HG03565 (cell line): ENCODE measurements around the gene FTSJ3.
"Not testable (repeated sequence)": the region's sequence is repeated elsewhere in the genome, so short reads cannot be mapped to it uniquely, and the experiment has no call there.

Source experiments
- ATAC-seq: cut with Tn5 transposase; IDR thresholded peaks from one replicate; pipeline ENCODE4 v1.9.1; 2021; ENCODE audit warnings: mild to moderate bottlenecking, moderate library complexity; ENCODE audit not compliant: unreplicated experiment

The FTSJ3 gene, protein sequence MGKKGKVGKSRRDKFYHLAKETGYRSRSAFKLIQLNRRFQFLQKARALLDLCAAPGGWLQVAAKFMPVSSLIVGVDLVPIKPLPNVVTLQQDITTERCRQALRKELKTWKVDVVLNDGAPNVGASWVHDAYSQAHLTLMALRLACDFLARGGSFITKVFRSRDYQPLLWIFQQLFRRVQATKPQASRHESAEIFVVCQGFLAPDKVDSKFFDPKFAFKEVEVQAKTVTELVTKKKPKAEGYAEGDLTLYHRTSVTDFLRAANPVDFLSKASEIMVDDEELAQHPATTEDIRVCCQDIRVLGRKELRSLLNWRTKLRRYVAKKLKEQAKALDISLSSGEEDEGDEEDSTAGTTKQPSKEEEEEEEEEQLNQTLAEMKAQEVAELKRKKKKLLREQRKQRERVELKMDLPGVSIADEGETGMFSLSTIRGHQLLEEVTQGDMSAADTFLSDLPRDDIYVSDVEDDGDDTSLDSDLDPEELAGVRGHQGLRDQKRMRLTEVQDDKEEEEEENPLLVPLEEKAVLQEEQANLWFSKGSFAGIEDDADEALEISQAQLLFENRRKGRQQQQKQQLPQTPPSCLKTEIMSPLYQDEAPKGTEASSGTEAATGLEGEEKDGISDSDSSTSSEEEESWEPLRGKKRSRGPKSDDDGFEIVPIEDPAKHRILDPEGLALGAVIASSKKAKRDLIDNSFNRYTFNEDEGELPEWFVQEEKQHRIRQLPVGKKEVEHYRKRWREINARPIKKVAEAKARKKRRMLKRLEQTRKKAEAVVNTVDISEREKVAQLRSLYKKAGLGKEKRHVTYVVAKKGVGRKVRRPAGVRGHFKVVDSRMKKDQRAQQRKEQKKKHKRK

DNA sequence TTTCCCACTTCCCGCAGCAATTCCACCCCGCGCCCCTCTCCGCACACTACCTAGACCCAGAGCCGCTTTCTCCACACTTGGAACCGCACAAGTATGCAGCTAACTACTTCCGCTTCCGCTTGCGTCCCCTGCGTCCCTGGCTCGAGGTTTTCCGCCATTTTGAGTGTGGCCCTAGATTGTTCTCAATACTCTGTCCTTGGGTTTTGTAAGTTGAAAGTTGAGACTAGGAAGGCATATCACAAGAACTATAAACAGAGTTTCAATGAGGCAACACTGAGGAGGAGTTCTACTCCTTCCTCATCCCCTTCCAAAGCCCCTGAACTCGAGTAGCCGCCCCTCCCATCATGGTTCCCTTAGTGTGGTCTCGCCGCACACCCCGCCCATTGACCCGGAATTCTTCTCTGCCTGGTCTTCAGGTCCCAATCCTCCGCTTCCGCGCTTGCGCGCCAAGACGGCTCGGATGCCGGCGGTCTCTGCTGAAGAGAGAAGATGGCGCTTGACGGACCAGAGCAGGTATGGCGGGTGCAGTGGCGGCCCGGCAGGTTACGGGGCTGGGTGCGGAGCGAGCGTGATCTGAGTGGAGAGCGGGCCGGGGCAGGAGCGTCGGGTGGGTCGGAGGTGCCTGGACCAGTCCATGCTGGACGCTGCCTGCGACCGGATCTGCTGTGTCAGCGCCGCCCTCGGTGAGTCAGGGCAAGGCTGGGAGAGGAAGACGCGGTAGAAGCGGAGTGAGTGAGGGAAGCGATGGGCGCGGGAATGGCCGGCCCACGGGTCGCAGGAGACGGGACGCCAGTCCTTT lies at the start of gene FTSJ3, which contains the start of gene PSMC5:
FTSJ3 (minus strand) TSS at position 662 of the 799 bp plus-strand sequence. CDS start 761 bp downstream, outside the sequence.
PSMC5 (plus strand) TSS at position 430 of the 799 bp plus-strand sequence; CDS start at position 490, 60 bp downstream.
- peak; percentile 67 for ATAC-seq

DNA sequence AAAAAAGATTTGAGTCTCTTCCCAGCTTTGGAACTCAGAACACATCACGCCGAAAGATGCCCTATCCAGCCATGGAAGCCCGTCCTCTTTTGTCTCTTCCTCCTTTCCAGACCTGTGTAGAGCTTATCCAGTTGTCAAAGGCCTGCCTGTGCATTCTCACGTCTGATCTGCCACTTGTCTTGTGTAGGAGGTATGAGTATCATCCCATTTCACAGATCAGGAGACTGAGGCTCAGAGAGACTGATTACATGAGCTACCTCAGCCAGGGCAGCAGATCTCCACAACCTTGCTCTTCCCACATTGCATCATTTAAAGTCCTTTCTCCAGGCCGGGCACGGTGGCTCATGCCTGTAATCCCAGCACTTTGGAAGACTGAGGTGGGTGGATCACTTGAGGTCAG lies 47.2 kb upstream of the FTSJ3 start:
- not testable (repeated sequence) for ATAC-seq

DNA sequence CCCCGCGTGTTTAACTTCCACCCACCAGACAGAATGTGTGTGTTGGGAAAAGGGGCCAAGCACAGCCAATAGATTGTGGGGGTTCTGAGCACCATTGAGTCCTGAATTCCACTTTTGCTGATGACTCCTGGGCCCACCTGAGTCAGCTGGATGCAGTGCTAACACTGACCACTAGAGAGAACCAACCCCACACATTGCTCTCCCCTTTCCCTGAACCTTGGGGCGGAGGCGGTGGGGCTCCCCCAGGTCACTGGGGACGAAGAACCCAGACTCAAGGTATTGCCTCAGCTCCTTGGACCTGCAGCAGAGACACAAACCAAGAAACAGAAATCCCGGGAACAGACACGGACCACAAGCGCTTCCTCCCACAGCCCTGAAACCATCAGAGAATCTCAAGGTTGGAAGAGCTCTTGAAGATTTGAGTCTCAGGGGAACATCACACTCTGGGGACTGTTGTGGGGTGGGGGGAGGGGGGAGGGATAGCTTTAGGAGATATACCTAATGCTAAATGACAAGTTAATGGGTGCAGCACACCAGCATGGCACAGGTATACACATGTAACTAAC lies 46.7 kb upstream of the FTSJ3 start:
- not testable (repeated sequence) for ATAC-seq

DNA sequence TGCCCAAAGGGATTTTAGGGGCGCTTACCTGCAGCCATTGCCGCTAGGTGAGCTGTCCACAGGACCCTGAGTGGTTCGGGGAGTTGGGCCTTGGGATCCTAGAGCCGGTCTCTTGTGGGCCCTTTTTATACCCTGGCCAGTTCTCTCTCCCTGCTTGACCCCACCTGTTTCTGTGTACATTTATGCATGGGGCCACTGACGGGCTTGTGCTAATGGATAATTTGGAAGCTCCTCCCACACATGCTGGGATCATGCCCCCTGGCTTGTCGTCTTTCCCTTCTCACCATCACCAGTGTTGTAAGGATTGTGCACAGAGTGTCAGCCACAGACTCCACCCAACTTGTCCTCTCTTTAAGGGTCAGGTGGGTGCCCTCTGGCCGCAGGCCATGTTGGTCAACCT lies 46.1 kb upstream of the FTSJ3 start, which contains the start of gene CSH2:
CSH2 (minus strand) TSS at position 101 of the 400 bp plus-strand sequence; CDS start at position 38, 63 bp downstream.
- ATAC-seq: not testable (repeated sequence)

DNA sequence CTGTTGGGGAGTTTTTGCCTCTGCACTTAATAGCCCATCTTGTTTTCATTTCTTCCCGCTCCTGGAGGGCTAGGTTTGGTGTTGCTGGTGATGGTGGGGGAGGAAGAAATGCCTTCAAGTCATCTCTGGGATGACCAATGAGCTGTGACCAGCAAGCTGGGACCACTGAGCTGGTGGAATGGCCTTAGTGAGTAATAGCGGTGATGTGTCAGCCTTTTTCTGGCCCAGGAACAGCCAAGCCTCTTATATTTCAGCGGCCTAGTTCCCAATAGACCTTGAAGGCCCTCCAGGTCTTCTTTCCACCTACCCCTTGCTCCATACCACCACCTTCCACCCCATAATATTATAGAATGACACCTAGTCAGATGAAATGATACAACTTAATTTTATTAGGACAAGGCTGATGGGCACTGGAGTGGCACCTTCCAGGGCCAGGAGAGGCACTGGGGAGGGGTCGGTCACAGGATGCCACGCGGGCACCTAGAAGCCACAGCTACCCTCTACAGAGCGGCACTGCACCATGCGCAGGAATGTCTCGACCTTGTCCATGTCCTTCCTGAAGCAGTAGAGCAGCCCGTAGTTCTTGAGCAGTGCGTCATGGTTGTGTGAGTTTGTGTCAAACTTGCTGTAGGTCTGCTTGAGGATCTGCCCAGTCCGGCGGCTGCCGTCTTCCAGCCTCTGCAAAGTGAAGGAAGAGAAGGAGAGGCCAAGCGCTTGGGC lies 44.3 kb upstream of the FTSJ3 start:
- ATAC-seq: not testable (repeated sequence)

DNA sequence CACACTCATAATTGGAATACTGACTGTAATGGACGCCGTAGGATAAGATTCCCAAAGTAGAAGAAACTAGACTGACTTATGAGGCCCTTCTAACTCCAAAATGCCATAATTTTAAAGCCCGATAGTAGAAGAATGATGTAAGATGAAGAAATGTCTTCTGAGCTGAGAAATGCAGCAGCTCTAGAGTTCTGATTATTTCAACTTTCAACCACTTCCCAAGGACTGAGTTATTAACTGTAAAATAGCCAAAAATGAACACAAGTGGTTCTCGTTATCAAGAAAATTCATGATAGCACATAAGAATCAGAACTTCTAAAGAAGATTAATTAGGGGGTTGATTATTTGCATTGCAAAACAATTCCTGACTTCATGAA lies 42.8 kb upstream of the FTSJ3 start:
- ATAC-seq: not testable (repeated sequence)

DNA sequence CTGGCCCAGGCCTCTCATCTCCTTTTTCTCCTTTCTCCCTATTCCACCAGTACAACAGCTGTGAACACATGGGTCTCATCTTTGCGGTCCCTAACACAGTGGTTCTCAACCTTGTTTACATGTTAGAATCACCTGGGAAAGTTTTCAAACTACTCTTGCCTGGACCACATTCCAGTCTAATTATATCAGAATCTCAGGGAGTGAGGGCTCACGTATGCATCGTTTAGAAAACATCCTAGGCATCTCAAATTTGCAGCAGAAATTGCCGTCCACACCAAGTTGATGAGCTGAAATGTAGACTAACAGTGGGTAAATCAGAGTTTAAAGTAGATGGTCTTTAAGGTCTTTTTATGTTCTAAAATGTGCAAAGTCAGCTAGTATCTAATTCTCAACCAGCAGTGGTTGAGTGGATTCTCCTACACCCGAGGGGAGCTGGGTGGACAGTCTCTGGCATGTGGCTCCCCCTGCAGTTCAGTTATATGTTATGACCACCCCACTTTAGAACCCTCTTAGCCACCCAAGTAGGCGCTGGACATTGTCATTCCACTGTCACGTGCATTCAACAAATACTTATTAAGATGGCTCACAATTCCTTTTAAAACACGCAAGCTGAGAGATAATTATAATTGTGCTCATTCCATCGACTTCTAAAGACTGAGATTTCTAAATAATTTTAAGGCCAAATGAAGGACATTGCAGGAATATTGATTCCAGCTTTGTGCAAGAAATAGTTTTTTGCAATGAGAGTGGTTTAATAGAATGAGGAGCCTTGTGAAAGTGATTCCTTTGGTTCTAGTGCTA lies 42.2 kb upstream of the FTSJ3 start:
- not testable (repeated sequence) for ATAC-seq

DNA sequence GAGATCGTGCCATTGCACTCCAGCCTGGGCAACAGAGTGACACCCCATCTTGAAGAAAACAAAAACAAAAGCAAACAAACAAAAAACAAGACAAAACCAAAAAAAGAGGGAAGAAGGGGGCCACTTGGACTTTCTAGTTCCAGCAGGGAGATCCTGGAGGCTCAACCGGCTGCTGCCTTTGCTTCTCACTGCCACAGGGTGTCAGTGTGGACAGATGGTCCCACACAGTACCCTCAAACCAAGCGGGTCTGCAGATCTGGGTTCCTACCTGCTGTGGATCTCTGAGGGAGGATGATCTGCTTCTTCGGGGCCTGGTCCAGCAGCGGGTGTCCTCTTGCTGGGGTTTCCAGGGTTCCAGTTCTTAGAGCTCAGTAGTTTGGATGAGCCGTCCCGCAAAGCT lies 39.2 kb upstream of the FTSJ3 start:
- not testable (repeated sequence) for ATAC-seq

DNA sequence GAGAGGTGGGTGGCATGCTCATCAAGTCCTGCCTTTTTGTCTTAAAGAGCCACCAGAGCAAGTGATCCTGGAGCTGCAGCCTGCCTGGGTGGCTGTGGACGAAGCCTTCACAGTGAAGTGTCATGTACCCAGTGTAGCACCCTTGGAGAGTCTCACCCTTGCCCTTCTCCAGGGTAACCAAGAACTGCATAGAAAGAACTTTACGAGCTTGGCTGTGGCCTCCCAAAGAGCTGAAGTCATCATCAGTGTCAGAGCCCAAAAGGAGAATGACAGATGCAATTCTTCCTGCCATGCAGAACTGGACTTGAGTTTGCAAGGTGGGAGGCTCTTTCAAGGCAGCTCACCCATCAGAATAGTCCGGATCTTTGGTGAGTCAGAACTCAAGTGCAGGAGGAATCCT lies 31.8 kb upstream of the FTSJ3 start:
- no peak for ATAC-seq

DNA sequence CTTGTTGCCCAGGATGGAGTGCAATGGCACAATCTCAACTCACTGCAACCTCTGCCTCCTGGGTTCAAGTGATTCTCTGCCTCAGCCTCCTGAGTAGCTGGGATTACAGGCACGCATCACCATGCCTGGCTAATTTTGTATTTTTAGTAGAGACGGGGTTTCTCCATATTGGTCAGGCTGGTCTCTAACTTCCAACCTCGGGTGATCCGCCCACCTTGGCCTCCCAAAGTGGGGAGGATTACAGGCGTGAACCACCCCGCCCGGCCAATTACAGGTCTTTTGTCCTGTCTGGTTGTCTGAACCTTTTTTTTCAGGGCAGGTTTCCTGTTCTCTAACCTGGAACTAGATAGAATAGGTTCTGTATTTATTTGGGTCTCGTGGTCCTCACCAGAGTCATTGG lies 29.0 kb upstream of the FTSJ3 start:
- ATAC-seq: not testable (repeated sequence)

DNA sequence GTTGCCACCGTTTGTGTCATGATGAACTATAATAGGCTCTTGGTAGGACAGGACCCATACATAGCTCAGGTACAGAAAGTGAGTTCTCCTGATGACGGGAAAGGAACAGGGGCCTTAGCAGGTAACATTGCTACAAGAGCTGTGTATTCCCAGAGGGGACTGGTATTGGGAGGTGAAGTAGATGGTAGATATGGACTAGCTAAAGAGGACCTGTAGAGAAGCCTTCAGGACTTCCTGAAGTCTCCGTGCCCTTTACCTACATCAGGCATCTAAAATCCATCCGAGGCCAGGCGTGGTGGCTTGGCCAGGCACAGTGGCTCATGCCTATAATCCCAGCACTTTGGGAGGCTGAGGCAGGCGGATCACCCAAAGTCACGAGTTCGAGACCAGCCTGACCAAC lies 27.7 kb upstream of the FTSJ3 start:
- ATAC-seq: no peak

DNA sequence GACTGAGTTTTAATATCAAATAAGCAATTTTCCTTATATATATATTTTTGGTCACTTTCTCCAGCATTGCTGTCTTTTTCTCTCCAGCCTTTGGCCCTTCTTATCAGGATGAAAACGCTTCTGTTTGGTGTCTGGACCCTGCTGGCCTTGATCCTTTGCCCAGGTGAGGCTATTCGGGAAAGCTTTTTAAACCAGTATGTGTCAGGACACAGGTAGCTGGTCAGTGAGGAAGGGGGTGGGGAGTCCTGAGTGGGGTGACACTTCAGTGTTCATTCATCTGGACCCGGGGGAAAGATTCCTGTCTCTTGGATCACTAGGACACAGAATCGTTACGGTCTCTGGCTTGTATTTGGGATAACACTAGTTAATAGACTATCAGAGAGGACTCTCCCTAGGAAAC lies 27.2 kb upstream of the FTSJ3 start:
- no peak for ATAC-seq

DNA sequence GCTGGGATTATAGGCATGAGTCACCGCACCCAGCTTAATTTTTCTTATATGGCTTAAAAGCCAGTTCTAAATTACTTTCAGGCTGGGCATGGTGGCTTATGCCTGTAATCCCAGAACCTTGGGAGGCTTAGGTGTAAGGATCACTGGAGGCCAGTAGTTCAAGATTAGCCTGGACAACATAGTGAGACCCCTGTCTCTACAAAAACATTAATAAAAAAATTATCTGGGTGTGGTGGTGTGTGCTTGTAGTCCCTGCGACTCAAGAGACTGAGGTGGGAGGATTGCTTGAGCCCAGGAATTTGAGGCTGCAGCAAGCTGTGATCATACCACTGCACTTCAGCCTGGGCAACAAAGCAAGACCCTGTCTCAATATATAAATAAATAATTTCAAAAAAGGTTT lies 25.8 kb upstream of the FTSJ3 start:
- ATAC-seq: no peak

DNA sequence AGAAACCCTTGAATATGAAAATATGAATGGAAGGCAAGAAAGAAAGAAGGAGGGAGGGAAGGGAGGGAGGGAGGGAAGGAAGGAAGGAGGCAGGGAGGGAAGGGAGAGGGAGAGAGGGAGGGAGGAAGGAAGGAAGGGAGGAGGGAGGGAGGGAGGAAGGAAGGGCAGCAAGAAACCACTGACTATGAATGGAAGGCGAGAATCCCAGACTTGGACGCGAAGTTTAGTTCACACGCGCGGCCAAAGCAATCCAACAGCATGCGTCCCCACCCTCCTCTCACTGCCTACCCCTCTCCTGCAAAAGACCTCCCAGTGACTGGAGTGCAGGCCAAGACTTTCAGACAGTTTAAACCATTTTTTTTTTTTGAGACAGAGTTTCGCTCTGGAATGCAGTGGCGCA lies 22.9 kb upstream of the FTSJ3 start:
- no peak for ATAC-seq

DNA sequence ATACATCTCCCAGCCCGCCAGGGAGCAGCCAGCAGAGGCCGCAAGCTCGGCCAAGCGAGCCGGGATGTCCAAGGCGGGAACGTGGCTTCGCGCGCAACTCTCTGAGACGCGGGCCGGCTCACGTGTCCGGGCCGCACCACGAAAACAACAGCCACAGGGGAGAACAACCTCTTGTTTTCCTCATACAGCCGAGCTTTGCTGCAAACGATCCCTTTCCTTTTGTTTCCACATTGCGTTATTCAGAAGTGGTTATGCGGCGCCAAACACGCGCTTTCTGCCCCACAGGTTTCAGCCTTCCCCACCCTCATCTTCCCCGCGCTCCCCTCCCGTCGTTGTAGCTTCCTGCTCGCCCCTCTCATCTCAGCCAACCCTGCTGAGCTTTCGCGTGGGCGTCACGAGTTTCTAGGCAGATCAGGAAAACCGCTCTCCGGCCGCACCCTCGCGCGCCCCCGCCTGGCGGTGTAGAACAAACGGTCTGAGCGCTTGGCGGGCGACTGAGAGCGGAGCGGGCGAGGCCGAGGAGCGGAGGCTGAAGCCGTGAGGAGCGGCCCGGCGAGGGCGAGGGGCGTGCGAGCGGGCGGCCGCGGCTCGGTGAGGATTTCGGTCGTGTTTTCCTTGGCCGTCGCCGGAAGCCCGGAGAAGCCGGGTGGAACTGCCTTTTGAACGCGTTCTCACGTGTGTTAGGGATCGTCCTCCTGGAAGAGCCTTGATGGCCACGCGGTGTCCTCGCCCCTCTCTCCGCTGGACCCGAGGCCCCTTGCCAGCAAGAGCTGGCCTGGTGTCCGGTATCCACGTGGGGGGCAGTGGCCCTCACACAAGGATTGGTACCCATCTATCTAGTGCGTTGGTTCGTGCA lies 21.6 kb upstream of the FTSJ3 start:
- peak; percentile 62 for ATAC-seq

DNA sequence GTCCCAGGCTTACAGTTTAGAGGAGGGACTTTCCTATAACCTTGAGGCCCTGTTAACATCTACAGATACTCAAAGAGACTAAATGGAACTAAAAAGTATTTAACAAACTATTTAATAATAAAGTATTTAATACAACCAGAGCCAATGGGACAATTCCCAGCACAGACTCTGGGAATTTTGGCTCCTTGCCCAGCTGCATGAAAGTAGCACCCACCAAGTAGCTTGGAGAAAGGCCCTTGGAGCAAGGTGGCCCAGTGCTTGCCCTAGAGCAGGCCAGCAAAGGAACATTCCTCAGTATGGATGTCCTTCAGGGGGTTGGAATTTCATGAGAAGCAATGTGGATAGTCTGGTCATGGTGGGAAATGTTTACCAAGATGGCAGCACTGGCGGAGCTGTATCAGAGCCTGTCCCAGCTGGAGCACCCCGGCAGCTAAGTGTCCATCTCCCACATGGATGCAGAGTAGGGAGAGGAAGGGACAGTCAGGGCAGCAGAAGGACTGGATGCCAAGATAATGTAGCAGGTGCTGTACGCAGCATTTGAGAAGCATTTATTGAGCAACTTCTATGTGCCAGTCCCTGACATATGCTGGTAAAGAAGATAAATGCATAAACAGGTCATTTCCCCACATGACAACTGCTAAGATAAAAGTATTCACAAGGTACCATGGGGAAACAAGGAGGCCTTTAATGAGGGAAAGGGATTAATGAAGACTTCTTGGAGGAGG lies 20.2 kb upstream of the FTSJ3 start:
- ATAC-seq: no peak

DNA sequence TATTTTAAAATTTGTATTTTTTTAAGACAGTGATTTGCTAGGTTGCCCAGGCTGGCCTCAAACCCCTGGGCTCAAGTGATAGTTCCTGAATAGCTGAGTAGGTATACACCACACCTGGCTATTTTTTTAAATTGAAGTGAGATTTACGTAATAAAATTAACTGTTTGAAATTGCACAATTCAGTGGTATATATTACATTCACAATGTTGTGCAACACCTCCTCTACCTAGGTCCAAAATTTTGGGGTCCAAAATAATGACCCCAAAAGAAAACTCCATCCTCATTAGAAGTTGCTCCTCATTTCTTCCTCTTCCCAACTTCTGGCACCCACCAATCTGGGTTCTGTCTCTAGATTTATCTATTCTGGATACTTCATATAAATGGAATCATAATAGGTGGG lies 18.0 kb upstream of the FTSJ3 start:
- no peak for ATAC-seq
